Measurements from ENCODE around the gene ZNF75A.

Gene ZNF75A

GRCh38 chr16:3317315-3317999 is 12.2 kb downstream of the ZNF75A start:
- Histone ChIP-seq H3K4me3 (ENCODE audit: low read length) (no peak overlapping the region), H3K36me3 (replicated peaks; ENCODE audit: insufficient read depth, low read length) (peaks cover 10% of the 10 kb centered on the region; the same call in 1 of the 2 replicates), H3F3A (ENCODE audit: insufficient read depth, low read length) (no peaks in the 10 kb centered on the region), H3K9ac (ENCODE audit: low read length) (no peak overlapping the region), H3K9me2 (replicated peaks; ENCODE audit: insufficient read depth, low read length) (no peaks in the 10 kb centered on the region), H4K20me1 (ENCODE audit: insufficient read depth, low read length) (no peaks in the 10 kb centered on the region), H3K4me1 (ENCODE audit: low read length) (no peaks in the 10 kb centered on the region), H3K27me3 (replicated peaks; ENCODE audit: insufficient read depth, low read length) (no peaks in the 10 kb centered on the region), H3K27ac (ENCODE audit: low read length) (no peak overlapping the region), H2AFZ (ENCODE audit: low read length) (no peak overlapping the region), H3K9me3 (replicated peaks; ENCODE audit: insufficient read depth, low read length) (peaks cover 8% of the 10 kb centered on the region; the same call in 1 of the 2 replicates), H3K79me2 (ENCODE audit: low read length) (no peaks in the 10 kb centered on the region), H3K4me2 (ENCODE audit: low read depth, low read length) (no peak overlapping the region)
- TF ChIP-seq CTCF (IDR thresholded peaks at IDR 0.05; ENCODE audit: low read length) (no peak), EZH2 (optimal IDR thresholded peaks at IDR 0.05; ENCODE audit: low read depth, low read length) (no peak), EZH2phosphoT487 (IDR thresholded peaks at IDR 0.05; ENCODE audit: low read length) (no peak)
- no peak for DNase-seq

GRCh38 chr16:3321816-3322215 is 16.5 kb downstream of the ZNF75A start:
- Histone ChIP-seq H4K20me1 (ENCODE audit: insufficient read depth, low read length) (no peaks in the 10 kb centered on the region), H3K27me3 (replicated peaks; ENCODE audit: insufficient read depth, low read length) (no peaks in the 10 kb centered on the region), H3K9me2 (replicated peaks; ENCODE audit: insufficient read depth, low read length) (no peaks in the 10 kb centered on the region), H3K4me2 (ENCODE audit: low read depth, low read length) (no peak overlapping the region), H2AFZ (ENCODE audit: low read length) (no peak overlapping the region), H3K4me3 (ENCODE audit: low read length) (no peak overlapping the region), H3K27ac (ENCODE audit: low read length) (no peak overlapping the region), H3F3A (ENCODE audit: insufficient read depth, low read length) (no peaks in the 10 kb centered on the region), H3K4me1 (ENCODE audit: low read length) (no peaks in the 10 kb centered on the region), H3K9me3 (replicated peaks; ENCODE audit: insufficient read depth, low read length) (peaks cover 8% of the 10 kb centered on the region; the same call in 1 of the 2 replicates), H3K9ac (ENCODE audit: low read length) (no peak overlapping the region), H3K79me2 (ENCODE audit: low read length) (no peaks in the 10 kb centered on the region), H3K36me3 (replicated peaks; ENCODE audit: insufficient read depth, low read length) (peaks cover 9% of the 10 kb centered on the region; the same call in 1 of the 2 replicates)
- TF ChIP-seq EZH2phosphoT487 (IDR thresholded peaks at IDR 0.05; ENCODE audit: low read length) (no peak), CTCF (IDR thresholded peaks at IDR 0.05; ENCODE audit: low read length) (no peak), EZH2 (optimal IDR thresholded peaks at IDR 0.05; ENCODE audit: low read depth, low read length) (no peak)
- DNase-seq = no peak

GRCh38 chr16:3327514-3327913 is 22.2 kb downstream of the ZNF75A start:
- no peaks in the 10 kb centered on the region for H3F3A ChIP-seq (ENCODE audit: insufficient read depth, low read length)
- H3K79me2 ChIP-seq (ENCODE audit: low read length) = no peaks in the 10 kb centered on the region
- TF ChIP-seq EZH2phosphoT487 (IDR thresholded peaks at IDR 0.05; ENCODE audit: low read length) (no peak), EZH2 (optimal IDR thresholded peaks at IDR 0.05; ENCODE audit: low read depth, low read length) (no peak), CTCF (IDR thresholded peaks at IDR 0.05; ENCODE audit: low read length) (no peak)
- no peak overlapping the region for H3K27ac ChIP-seq (ENCODE audit: low read length)
- H3K36me3 ChIP-seq (replicated peaks; ENCODE audit: insufficient read depth, low read length) = no peaks in the 10 kb centered on the region
- no peak overlapping the region for H2AFZ ChIP-seq (ENCODE audit: low read length)
- no peaks in the 10 kb centered on the region for H3K9me3 ChIP-seq (replicated peaks; ENCODE audit: insufficient read depth, low read length)
- no peaks in the 10 kb centered on the region for H3K27me3 ChIP-seq (replicated peaks; ENCODE audit: insufficient read depth, low read length)
- no peaks in the 10 kb centered on the region for H4K20me1 ChIP-seq (ENCODE audit: insufficient read depth, low read length)
- H3K4me2 ChIP-seq (ENCODE audit: low read depth, low read length) = no peak overlapping the region
- no peak for DNase-seq
- no peaks in the 10 kb centered on the region for H3K9me2 ChIP-seq (replicated peaks; ENCODE audit: insufficient read depth, low read length)
- no peaks in the 10 kb centered on the region for H3K4me1 ChIP-seq (ENCODE audit: low read length)
- H3K4me3 ChIP-seq (ENCODE audit: low read length) = no peak overlapping the region
- H3K9ac ChIP-seq (ENCODE audit: low read length) = no peak overlapping the region
